GM21717 (cell line): ENCODE results near the gene CPT1C.

Source experiments
- ATAC-seq: cut with Tn5 transposase; IDR thresholded peaks from one replicate; pipeline ENCODE4 v1.9.1; 2021; ENCODE audit warnings: mild to moderate bottlenecking, moderate library complexity; ENCODE audit not compliant: unreplicated experiment

CPT1C gene

GRCh38 chr19:49749055-49749716 is 58.3 kb downstream of the CPT1C start:
- ATAC-seq: no peak

DNA sequence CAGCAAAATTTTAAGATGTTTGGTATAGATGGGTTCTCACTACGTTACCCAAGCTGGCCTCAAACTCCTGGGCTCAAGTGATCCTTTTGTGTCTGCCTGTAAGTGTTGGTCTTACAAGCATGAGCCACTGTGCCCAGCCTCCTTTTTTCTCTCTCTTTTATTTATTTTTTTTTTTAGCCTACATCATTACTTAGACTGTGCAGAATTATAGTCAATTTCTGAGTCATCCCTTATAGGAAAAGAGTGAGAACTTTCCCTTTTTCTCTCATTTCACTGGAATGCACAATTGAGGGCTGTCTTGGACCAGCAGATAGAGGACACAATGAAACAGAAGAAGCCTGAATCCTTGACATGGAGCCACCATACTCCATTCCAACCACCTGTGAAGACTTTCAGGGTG is 58.9 kb downstream of the CPT1C start:
- no peak for ATAC-seq

GRCh38 chr19:49752701-49753100 is 61.8 kb downstream of the CPT1C start:
- no peak for ATAC-seq

- ATAC-seq: no peak
Measured at GRCh38 chr19:49755956-49756355, 65.0 kb downstream of the CPT1C start.

DNA sequence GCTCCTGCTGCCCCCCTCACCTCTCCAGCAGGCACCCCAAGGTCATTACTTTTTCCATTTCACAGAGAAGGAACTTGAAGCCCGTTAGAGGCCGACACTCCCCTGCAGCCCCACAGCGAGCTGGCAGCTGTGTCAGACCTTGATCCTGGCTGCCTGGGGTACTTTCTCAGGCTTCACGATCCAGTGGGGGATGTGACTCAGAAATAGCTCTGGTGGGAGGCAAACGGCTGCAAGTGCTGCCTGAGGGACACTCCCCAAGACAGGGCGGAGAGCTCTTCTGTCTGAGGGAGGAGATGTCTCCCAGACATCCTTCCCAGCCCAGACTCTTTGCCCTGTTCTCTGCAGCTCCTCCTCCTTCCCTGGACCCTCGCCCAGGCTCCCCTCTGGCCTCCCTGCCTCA is 67.4 kb downstream of the CPT1C start:
- no peak for ATAC-seq

GRCh38 chr19:49761249-49761624 is 70.3 kb downstream of the CPT1C start:
- ATAC-seq: no peak

GRCh38 chr19:49761625-49762311 is 70.9 kb downstream of the CPT1C start:
- ATAC-seq: no peak

GRCh38 chr19:49763230-49763629 is 72.3 kb downstream of the CPT1C start, which contains the start of gene TSKS:
Gene TSKS, minus strand, starts transcription at chr19:49763306. Its CDS starts 59 bp downstream, at chr19:49763247.
- no peak for ATAC-seq
